Measurements from ENCODE around the gene CHST15. TPM values are rescaled to one million over a fixed set of nuclear protein-coding genes. Genes with fewer than 3 reads are reported as not detected.

The CHST15 gene
- total and polyA plus RNA-seq, 8 donors, result 13.7 to 53.3 (median 17.1) TPM

DNA sequence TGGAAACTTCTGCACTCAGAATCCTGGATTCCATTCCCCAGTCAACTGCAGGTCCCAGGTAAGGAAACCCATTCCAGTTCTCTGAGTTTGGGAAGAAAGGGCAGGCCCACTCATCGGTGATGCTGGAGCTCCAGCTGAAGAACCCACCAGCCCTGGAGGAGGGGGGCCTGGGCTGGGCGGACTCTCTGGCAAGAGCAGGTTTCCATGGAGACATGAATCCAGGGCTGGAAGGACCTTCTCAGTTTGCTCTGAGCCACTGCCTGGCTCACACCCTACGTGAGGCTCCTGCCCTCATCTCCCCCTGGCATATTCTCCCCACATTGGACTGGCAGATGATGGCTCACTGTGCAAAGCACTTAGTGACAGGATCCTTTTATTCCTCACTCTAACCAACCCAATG is 128.4 kb downstream of the CHST15 start:
- H3K27me3 ChIP-seq, result peaks cover 8 to 79% of the 10 kb centered on the region in 2 donors
- no peaks in the 10 kb centered on the region for H3K4me1 ChIP-seq
- no peak for TF ChIP-seq CTCF (IDR thresholded peaks at IDR 0.05)
- no peak overlapping the region for H3K4me3 ChIP-seq
- ATAC-seq (no peak), DNase-seq (no peak)
- H3K27ac ChIP-seq, result no peak overlapping the region
- no peaks in the 10 kb centered on the region for H3K36me3 ChIP-seq
- no peaks in the 10 kb centered on the region for H3K9me3 ChIP-seq
- intact Hi-C loops (cut with DNase I), result no loop called here

- H3K9me3 ChIP-seq, result no peaks in the 10 kb centered on the region
- H3K36me3 ChIP-seq, result no peaks in the 10 kb centered on the region
- ATAC-seq (no peak), DNase-seq (no peak)
- no peak overlapping the region for H3K27ac ChIP-seq
- H3K4me1 ChIP-seq, result no peaks in the 10 kb centered on the region
- H3K27me3 ChIP-seq, result peaks cover 3 to 58% of the 10 kb centered on the region in 2 donors
- intact Hi-C loops (cut with DNase I), result no loop called here
- H3K4me3 ChIP-seq, result no peak overlapping the region
- TF ChIP-seq CTCF (IDR thresholded peaks at IDR 0.05), result no peak
Observed at GRCh38 chr10:123962756-123963530, 130.5 kb downstream of the CHST15 start.

DNA sequence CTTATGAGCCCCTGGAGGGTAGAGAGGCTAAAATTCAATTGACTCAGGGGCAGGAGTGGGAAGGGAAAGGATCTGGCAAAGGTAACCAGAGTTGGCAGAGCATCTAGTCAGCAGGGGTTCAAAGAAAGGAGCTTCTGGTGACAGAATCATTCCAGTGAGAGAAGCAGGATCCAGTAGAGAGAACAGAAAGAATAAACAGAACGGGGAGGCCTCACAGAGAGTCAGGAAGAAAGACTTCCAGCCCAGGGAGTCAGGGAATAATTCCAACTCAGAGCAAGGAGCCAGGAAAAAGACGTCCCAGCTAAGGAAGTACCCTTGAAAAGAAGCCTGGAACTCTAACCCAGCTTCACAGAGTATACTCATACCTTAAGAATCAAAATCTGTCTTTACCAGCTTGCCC is 135.2 kb downstream of the CHST15 start:
- intact Hi-C loops (cut with DNase I), result no loop called here
- Histone ChIP-seq H3K36me3 (no peaks in the 10 kb centered on the region), H3K27ac (no peak overlapping the region), H3K4me3 (no peak overlapping the region), H3K27me3 (peaks cover 0 to 19% of the 10 kb centered on the region in 2 donors), H3K9me3 (no peaks in the 10 kb centered on the region), H3K4me1 (no peaks in the 10 kb centered on the region)
- no peak for DNase-seq
- no peak for TF ChIP-seq CTCF (IDR thresholded peaks at IDR 0.05)
- no peak for ATAC-seq

Other genes starting within 250 kb of the CHST15 start
- 1 to 10 TPM; 1.5 to 6.5 TPM for gene CPXM2, start 201.8 kb downstream of the CHST15 start, total RNA-seq
- gene CPXM2, start 201.8 kb downstream of the CHST15 start, polyA plus RNA-seq (ENCODE audit: insufficient read length in 6 of 6), result 1 to 10 TPM; 1.6 to 4.5 (median 2.6) TPM